Astrocyte of the cerebellum (primary cell): ENCODE results near the gene TM4SF5.

Source experiments
- DNase-seq: peaks from one replicate; pipeline ENCODE4 v3.0.0-alpha.2; 2011; ENCODE audit warnings: low read depth
- H3K4me3 ChIP-seq: 2 replicates; pipeline ENCODE4 v1.5.1; 2011; ENCODE audit warnings: mild to moderate bottlenecking, low read depth, low read length, moderate library complexity
- CTCF ChIP-seq: IDR thresholded peaks from 2 replicates; pipeline ENCODE4 v1.5.1; 2012; ENCODE audit warnings: low read length, low read depth, moderate library complexity, mild to moderate bottlenecking; ENCODE audit errors: missing control alignments
- in situ Hi-C: cut with HindIII; loops from 2 replicates; pipeline ENCODE4 v1.10.0; 2017; ENCODE audit warnings: low sequenced_read_pairs

The TM4SF5 gene

GRCh38 chr17:4740584-4740983 lies 31.1 kb upstream of the TM4SF5 start:
- TF ChIP-seq CTCF = no peak
- no peak for DNase-seq
- in situ Hi-C loops = no loop called here
- no peak overlapping the region for H3K4me3 ChIP-seq

DNA sequence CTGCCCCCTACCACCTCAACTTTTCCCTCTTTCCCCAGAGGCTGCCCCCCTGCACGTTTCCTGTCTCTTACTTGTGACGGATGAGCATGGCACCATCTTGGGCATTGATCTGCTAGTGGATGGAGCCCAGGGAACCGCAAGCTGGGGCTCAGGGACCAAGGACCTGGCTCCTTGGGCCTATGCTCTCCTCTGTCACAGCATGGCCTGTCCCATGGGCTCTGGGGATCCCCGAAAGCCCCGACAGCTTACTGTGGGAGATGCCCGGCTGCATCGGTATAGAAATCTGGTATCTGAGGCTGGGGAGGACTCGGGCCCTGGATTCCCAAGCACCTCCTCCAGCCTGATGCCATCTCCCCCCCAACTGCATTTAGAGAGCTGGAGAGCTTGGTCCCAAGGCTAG lies 30.1 kb upstream of the TM4SF5 start:
- no peak for DNase-seq
- TF ChIP-seq CTCF = no peak
- in situ Hi-C loops = no loop called here

DNA sequence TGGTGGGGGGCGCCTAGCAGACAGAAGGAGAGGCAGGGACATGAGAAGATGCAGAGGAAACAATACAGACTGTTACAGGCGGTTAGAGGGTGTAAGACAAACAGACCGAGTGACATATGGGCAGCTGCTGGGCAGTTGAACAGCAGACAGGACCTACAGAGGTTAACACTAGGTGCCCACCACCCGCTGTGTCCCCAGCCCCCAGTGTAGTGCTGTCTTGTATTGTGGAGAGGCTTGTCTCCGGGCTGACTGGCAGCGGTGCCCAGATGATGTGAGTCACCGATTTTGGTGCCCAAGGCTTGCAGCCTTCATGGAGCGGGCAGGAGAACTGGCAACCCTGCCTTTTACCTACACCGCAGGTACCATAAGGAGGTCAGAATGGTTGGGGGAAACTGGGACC lies 29.6 kb upstream of the TM4SF5 start:
- DNase-seq = no peak
- no peak overlapping the region for H3K4me3 ChIP-seq
- TF ChIP-seq CTCF = no peak
- in situ Hi-C loops = no loop called here

More for the DNA sequence above, 30.1 kb upstream of the TM4SF5 start:
- no peak overlapping the region for H3K4me3 ChIP-seq

DNA sequence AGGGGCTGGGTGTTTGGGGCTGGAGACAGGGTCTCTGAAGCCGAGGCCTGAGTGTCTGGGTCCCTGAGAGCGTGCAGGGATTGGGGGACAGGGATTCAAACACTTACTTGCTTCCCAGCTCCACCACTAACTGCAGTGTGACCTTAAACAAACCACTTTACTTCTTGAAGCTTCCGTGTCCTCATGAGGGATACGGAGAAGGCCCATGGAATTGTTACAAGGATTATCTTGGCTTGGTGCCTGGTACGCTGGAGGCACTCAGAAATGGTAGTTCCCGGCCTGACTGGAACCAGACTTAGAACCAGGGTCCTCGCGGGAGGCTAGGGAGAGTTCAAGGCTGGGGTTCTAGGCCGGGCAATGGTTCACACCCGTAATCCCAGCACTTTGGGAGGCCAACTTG lies 29.1 kb upstream of the TM4SF5 start:
- H3K4me3 ChIP-seq = no peak overlapping the region
- DNase-seq = no peak
- in situ Hi-C loops = no loop called here
- no peak for TF ChIP-seq CTCF

DNA sequence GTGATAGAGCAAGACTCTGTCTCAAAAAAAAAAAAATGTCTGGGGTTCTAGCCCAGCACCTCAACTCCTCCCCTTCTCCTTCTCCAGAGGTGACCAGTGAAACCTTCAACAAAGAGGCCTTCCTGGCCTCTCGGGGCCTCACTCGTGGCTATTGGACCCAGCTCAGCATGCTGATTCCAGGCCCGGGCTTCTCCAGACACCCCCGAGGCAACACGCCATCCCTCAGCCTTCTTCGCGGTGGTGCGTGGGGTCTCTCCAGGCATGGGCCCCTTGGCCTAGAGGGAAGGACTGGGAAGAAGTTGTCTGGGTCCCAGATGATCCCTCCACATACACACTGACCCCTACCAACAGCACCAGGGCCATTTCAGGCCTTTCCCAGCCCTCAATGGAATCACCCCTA lies 28.5 kb upstream of the TM4SF5 start:
- no peak for TF ChIP-seq CTCF
- in situ Hi-C loops = no loop called here
- no peak overlapping the region for H3K4me3 ChIP-seq
- DNase-seq = no peak

- no peak for TF ChIP-seq CTCF
- in situ Hi-C loops = no loop called here
- DNase-seq = no peak
- no peak overlapping the region for H3K4me3 ChIP-seq
Observed at GRCh38 chr17:4743898-4744297, 27.8 kb upstream of the TM4SF5 start.
